Mammary epithelial cell (primary cell): Measurements from ENCODE around the gene GARNL3.

ENCODE experiments used
- CTCF ChIP-seq, 2 donors: IDR thresholded peaks in 1 of 2; conservative IDR thresholded peaks in 1 of 2; 2 replicates each; pipeline ENCODE4 v1.5.1; 2011 to 2012; ENCODE audit warnings: inconsistent platforms in 2 of 2, low read length in 2 of 2, mild to moderate bottlenecking in 2 of 2, control low read depth in 1 of 2, low read depth in 1 of 2; ENCODE audit not compliant: insufficient read depth in 1 of 2; ENCODE audit errors: extremely low read depth in 1 of 2
- EZH2 ChIP-seq: IDR thresholded peaks from 2 replicates; pipeline ENCODE4 v1.6.1; 2012; ENCODE audit warnings: low read length, inconsistent platforms, borderline replicate concordance

DNA sequence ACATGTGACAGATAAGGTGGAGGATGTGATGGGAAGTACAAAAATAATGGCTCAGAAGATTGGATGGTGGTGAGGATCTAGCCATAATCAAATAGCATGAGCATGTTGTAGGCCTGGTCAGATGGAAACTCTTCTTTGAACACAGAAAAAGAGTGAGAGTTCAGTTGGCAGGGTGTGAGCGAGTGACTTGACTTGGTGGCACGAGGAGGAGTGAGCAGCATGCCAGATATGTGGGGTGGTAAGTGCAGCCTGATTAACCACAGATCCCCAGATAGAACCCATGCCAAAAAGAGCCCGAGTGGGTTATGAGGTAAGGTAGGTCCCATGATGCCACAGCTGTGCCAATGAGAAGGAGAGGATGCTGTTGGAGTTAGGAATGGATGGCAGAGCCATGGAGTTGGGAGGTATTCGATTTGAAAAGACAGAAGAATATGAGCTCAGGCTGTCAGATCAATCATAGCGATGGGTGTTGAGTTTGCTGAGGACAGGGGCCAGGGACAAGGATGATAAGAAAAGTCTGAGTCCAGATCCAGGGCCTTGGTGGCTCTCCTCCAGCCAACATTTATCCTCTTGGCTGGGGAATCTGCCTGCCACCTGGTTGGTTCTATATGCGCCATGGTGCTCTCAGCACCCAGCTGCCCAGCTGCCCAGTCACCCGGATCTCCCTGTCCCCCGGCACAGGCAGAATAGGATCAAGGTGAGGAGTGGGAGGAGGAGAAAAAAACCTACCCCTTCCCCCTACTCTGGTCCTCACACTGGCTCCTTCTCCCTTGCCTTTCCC, 16.5 kb downstream of the GARNL3 start:
- TF ChIP-seq CTCF (conservative IDR thresholded peaks at IDR 0.05 in 1 of 2, IDR thresholded peaks at IDR 0.05 in 1 of 2; ENCODE audit: extremely low read depth in 1 of 2, insufficient read depth in 1 of 2, low read depth in 1 of 2, low read length in 2 of 2): no peak
- no peak for TF ChIP-seq EZH2
